HFF-Myc (cell line): ENCODE measurements around the gene TMEM123.

Experiments used
- DNase-seq: peaks from one replicate; pipeline ENCODE4 v3.0.0-alpha.2; 2011; ENCODE audit warnings: low read depth; ENCODE audit errors: extremely low read depth
- H3K4me3 ChIP-seq: replicated peaks from 2 replicates; pipeline ENCODE4 v1.5.1; 2011; ENCODE audit warnings: low read depth, mild to moderate bottlenecking, control low read depth, low read length
- CTCF ChIP-seq: IDR thresholded peaks from 2 replicates; pipeline ENCODE4 v1.5.1; 2012; ENCODE audit warnings: mild to moderate bottlenecking, low read depth, low read length, control low read depth; ENCODE audit errors: missing control alignments

The TMEM123 gene

GRCh38 chr11:102427068-102427467, 25.5 kb downstream of the TMEM123 start:
- H3K4me3 ChIP-seq = no peak overlapping the region
- DNase-seq = no peak
- TF ChIP-seq CTCF = no peak

- no peak for TF ChIP-seq CTCF
- DNase-seq = no peak
- no peak overlapping the region for H3K4me3 ChIP-seq
These were observed 26.0 kb downstream of the TMEM123 start for GRCh38 chr11:102426570-102426969.

GRCh38 chr11:102426000-102426399, 26.6 kb downstream of the TMEM123 start:
- no peak overlapping the region for H3K4me3 ChIP-seq
- TF ChIP-seq CTCF = no peak
- no peak for DNase-seq

- H3K4me3 ChIP-seq = no peak overlapping the region
- DNase-seq = no peak
- TF ChIP-seq CTCF = no peak
These were observed 28.6 kb downstream of the TMEM123 start for GRCh38 chr11:102423936-102424335.

- no peak for DNase-seq
- no peak for TF ChIP-seq CTCF
- no peak overlapping the region for H3K4me3 ChIP-seq
These were observed 29.5 kb downstream of the TMEM123 start for GRCh38 chr11:102422817-102423712.

GRCh38 chr11:102421261-102421660, 31.3 kb downstream of the TMEM123 start:
- TF ChIP-seq CTCF = no peak
- no peak for DNase-seq

More at GRCh38 chr11:102421261-102421660, 31.3 kb downstream of the TMEM123 start:
- H3K4me3 ChIP-seq = no peak overlapping the region
